Islet precursor cell (in vitro differentiated cells): Measurements from ENCODE around the gene HMGCLL1.

Source experiments
- DNase-seq: peaks from one replicate; pipeline ENCODE4 v3.0.0-alpha.2; 2018

The HMGCLL1 gene

GRCh38 chr6:55578537-55579363, at the start of gene HMGCLL1:
Gene HMGCLL1, minus strand, starts transcription at chr6:55579192. Its CDS starts 137 bp downstream, at chr6:55579055.
- peak; percentile 80 for DNase-seq

GRCh38 chr6:55621993-55622392, 43.0 kb upstream of the HMGCLL1 start:
- DNase-seq = no peak

GRCh38 chr6:55621244-55621643, 42.3 kb upstream of the HMGCLL1 start:
- no peak for DNase-seq

- peak; percentile 58 for DNase-seq
These were observed 38.3 kb upstream of the HMGCLL1 start for GRCh38 chr6:55617272-55617671.

- DNase-seq = no peak
These were observed 25.0 kb upstream of the HMGCLL1 start for GRCh38 chr6:55604021-55604420.

GRCh38 chr6:55601120-55601519, 22.1 kb upstream of the HMGCLL1 start:
- DNase-seq = peak; percentile 57

- DNase-seq = no peak
These were observed 15.4 kb upstream of the HMGCLL1 start for GRCh38 chr6:55594442-55594841.

GRCh38 chr6:55584654-55585354, 5.8 kb upstream of the HMGCLL1 start:
- no peak for DNase-seq

- no peak for DNase-seq
These were observed 2.2 kb downstream of the HMGCLL1 start for GRCh38 chr6:55576811-55577210.

- no peak for DNase-seq
These were observed 4.4 kb downstream of the HMGCLL1 start for GRCh38 chr6:55574556-55574955.

- DNase-seq = no peak
These were observed 9.4 kb downstream of the HMGCLL1 start for GRCh38 chr6:55569638-55570037.

- DNase-seq = no peak
These were observed 10.1 kb downstream of the HMGCLL1 start for GRCh38 chr6:55568808-55569439.

GRCh38 chr6:55567558-55567957, 11.4 kb downstream of the HMGCLL1 start:
- DNase-seq = no peak

GRCh38 chr6:55566036-55566710, 12.8 kb downstream of the HMGCLL1 start:
- DNase-seq = no peak

GRCh38 chr6:55562318-55562717, 16.7 kb downstream of the HMGCLL1 start:
- DNase-seq = no peak

- DNase-seq = no peak
These were observed 18.6 kb downstream of the HMGCLL1 start for GRCh38 chr6:55560290-55560885.

- DNase-seq = no peak
These were observed 21.8 kb downstream of the HMGCLL1 start for GRCh38 chr6:55557146-55557545.

GRCh38 chr6:55545791-55546190, 33.2 kb downstream of the HMGCLL1 start:
- DNase-seq = no peak

- peak; percentile 52 for DNase-seq
These were observed 35.2 kb downstream of the HMGCLL1 start for GRCh38 chr6:55543633-55544309.

GRCh38 chr6:55541024-55541423, 38.0 kb downstream of the HMGCLL1 start:
- no peak for DNase-seq

GRCh38 chr6:55536391-55536956, 42.5 kb downstream of the HMGCLL1 start:
- DNase-seq = no peak

- DNase-seq = no peak
These were observed 47.5 kb downstream of the HMGCLL1 start for GRCh38 chr6:55531496-55531895.
